NCI-H2196 treated with DMSO at 0.1 percent for 48 hours (cell line): Measurements from ENCODE around the gene TBC1D16.

Source experiments
- DNase-seq: peaks from one replicate; lab custom pipeline; 2025; ENCODE audit not compliant: unreplicated experiment; lab: John Stamatoyannopoulos, UW

TBC1D16 gene

GRCh38 chr17:80026359-80027042 lies 9.2 kb downstream of the TBC1D16 start:
- DNase-seq: peak; percentile 93

GRCh38 chr17:80025796-80026195 lies 9.9 kb downstream of the TBC1D16 start:
- peak; percentile 84 for DNase-seq

DNA sequence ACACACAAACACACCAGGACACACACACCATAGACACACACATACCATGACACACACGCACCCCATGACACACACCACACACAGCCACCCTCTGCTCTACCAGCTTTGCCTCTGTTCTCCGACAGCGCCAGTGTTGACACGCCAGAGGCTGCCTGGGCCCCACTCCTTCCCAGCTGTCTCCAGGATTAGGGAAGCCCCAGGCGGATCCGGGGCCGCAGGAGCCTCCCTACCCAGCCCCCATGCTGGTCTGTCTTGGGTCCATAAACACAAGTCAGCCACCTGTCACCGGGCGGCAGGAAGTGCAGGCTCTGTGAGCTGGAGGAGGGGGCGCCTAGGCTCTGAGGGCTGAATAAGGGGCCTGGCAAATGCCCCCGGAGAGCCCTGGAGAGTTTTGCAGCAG lies 10.5 kb downstream of the TBC1D16 start:
- peak; percentile 76 for DNase-seq

- no peak for DNase-seq
Measured at GRCh38 chr17:80024206-80024972, 11.3 kb downstream of the TBC1D16 start.

DNA sequence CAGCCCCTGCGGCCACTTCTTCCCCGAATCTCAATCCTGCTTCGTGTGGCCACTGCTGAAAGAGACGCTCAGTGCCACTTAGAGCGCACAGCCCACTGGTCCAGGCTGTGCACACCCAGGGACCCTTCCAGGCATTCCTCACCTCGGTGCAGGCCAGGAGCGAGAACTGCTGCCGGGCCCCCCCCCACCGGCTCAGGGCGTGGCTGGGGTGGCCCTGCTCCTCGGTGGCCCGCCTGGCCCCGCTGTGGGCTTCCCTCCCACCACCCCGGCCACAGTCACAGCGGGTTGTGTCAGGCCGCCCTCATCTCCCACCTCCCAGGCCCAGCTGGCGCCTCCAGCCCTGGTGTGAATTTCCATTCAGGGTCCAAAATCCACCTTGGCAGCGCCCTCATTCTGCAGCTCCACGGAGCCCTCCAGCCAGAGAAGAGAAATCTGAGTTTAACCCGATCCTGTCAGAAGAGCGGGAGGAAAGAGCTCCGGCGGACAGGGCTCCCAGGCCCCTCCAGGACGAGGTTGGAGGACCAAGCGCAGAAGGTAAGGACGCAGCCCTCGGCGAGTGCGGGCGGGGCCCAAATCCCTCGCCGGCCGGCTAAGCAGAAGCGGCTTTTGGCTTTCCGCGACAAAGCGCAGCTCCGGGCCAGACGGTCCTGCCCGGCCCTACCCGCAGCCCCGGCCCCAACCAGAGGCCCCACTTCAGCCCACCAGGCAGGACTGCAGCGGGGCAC lies 12.0 kb downstream of the TBC1D16 start:
- no peak for DNase-seq

DNA sequence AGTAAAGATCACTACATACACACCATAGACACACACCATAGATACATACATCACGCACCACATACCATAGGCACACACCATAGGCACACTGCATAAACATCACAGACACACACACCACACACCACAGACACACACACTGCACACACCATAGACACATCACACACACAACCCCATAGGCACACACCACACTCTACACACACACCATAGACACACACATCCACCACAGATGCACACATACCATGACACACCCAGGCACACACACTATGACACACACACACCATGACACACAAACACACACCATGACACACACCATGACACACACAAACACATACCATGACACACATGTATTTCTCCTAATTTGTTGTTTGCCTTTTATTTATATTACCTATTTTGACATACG lies 14.1 kb downstream of the TBC1D16 start:
- DNase-seq: no peak

GRCh38 chr17:80018917-80019651 lies 16.6 kb downstream of the TBC1D16 start:
- no peak for DNase-seq

DNA sequence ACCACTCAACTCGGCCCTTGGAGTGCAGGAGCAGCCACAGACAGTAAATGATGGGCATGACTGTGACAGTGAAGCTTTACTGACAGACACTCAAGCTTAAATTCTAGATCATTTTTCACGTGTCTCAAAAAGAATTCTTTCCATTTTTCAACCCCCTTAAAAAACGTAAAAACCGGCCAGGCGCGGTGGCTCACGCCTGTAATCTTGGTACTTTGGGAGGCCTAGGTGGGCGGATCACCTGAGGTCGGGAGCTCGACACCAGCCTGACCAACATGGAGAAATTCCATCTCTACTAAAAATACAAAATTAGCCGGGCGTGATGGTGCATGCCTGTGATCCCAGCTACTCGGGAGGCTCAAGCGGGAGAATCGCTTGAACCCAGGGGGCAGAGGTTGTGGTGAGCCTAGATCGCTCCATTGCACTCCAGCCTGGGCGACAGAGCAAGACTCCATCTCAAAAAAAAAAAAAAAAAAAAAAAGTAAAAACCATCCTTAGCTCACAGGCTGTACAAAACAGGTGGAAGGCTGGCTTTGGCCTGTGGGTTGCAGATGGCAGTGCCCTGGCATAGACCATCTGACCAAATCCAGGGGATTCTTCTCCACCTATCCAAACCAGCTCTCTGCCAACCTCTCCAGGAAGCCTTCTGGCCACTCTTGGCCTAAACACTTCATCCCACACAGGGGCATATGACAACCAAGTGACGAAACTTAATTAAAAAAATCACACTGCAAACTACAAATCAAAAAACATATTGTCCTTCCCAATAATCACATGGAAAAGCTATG lies 18.3 kb downstream of the TBC1D16 start:
- no peak for DNase-seq

GRCh38 chr17:80012765-80013741 lies 22.6 kb downstream of the TBC1D16 start:
- no peak for DNase-seq

- no peak for DNase-seq
Measured at GRCh38 chr17:80011989-80012555, 23.6 kb downstream of the TBC1D16 start.

DNA sequence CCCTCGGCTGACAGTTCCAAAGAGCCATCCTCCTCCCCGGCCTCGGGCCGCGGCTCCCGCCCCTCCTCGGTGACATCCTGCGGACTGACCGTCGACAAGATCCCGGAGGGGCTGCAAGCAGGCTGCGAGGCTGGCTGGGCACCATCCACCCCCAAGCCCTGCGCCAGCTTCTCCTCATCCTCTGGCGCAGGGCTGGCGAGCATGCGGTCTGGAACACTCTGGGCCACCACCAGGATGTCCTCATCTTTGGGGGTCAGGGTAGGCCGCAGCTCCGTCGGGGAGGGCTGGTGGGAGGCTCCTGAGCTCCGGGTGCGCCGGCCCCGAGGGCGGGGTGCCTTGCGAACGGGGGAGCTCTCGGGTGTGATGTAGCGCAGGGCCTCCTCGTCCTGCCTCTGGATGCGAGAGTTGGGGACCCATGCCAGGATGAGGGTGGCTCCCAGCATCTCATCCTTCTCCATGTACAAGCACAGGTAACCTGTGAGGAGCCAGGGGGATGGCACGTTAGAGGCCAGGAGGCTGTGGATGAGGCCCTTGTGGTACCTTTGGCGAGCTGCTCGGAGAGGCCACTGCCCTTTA lies 25.3 kb downstream of the TBC1D16 start:
- no peak for DNase-seq

DNA sequence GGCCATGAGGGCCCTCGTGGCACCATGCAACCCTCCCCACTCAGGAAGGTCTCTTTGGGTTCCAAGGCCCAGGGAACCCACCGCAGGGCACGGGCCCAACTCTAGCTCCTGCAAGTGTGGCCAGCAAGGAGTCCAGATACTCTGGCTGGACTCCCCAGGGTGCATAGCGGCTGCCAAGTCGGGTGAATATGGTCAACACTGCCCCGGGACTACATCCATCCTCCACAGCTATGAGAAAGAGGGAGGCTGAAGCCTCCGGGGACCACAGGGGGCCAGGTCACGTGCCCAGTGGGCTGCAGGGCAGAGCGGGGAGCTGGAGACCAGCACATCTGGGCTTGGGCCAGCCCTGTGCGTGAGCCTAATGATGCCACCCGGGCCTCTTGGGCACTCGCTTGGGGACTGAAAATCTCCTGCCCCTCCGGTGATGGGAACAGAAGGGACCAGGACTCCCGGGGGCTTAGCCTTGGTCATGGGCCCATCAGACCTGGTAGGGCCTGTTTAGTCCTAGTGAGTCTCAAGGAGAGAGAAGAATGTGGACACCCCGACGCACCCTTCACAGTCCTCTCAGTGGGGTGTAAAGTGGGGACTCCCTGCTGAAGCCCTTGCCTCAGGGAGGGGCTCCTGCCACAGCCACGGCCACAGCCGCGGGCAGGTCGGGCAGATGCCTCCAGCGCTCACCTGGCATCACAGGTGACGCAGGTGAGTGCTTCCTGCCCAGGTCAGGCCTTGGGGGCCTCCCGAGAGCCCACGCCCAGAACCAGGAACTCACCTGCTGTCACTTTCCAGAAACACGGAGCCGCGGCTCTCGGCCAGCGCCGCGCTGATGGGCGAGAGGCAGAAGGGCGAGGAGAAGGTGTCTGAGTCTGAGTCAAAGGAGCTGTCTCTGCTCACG lies 26.0 kb downstream of the TBC1D16 start:
- DNase-seq: no peak

DNA sequence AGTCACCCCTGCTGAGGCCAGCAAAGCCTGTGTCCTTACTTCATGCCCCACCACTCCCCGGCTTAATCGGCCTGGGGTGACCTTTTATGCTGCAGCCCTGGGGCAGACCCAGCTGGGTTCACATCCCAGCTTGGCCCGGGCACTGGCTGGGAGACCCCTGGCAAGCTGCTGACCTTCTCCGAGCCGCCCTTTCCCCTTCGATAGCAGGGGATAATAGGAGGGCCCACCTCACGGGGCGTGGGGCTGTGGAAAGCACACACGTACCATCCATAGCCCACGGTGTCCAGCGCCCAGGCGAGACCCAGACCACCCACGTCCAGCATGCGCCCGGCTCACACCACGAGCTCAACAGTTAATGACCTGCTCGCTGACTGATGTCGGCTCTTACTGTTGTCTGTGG lies 26.8 kb downstream of the TBC1D16 start:
- DNase-seq: no peak

DNA sequence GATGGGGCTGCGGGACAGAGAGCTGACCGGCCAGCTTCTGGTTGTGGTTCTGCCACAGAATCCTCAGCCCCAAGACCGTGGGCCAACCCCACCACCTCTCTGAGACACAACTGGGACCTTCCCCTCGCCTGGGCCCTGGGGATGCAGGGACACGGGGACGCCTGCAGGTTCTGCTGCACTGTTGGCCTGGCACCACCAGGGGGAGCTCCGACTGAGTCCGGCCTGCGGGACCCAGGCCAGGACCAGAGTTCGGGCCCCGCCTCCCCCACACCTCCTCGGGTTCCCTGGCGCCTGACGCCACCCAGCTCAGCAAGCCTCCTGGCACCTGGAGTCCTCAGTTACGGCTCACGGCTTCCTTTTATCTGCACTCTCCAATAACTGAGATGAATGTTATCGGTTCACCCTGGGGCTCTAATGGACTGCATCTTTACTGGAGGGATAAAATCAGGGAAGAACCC lies 27.3 kb downstream of the TBC1D16 start:
- DNase-seq: peak; percentile 96

DNA sequence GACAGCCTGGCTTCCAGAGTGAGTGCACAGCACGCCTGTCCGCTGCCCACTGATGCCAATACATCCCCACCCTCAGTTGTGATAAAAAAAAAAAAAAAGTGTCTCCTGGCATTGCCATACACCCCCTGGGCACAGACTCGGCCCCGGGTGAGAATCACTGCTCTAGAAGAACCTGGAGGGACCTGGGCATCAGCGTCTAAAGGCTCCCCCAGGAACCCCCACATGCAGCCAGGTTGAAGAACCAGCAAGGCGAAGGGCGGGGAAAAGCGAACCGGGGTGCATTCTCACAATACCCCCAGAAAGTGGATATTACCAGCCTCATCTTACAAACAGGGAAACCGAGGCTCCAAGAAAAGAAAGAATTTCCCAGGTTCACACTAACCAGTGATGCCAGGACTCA lies 27.7 kb downstream of the TBC1D16 start:
- DNase-seq: no peak

GRCh38 chr17:80006811-80007752 lies 28.6 kb downstream of the TBC1D16 start:
- DNase-seq: no peak
